ENCODE measurements around the gene PARVG.

PARVG gene

DNA sequence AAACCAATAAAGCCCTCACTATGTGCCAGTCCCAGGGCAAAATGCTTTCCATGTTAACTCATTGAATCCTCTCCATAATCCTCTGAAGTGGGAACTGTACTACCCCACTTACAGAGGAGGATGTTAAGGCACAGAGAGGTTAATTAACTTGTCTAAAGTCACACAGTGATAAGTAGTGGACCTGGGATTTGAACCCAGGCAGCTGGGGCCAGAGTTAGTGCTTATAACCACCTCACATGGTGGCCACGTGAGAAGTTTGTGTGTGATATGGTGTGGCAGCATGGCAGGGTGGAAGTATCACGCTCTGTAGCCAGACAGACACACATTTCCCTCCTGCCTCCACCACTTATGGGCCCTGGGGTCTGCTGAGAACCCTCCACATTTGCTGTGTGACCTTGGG lies 16.5 kb downstream of the PARVG start:
- no peak for DNase-seq

GRCh38 chr22:44199164-44199563 lies 18.4 kb downstream of the PARVG start:
- DNase-seq, result no peak

DNA sequence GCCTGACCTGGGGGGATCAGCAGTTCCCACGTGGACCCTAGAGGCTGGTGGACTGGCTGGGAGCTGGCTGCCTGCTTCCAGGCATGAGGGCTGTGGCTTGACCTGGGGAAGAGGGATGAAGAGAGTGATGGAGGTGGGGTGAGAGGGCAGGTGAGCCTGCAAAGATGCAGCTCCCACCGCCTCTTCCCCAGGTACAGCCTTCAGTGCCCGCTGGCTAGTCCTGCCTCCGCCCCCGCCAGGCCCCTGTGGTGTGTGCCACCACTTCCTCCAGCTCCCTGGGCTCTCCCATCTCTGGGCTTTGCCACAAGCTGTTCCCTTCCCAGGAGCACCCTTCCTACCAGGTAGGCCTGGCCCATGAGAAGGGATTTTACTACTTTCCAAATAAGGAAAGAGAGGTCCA lies 19.1 kb downstream of the PARVG start:
- DNase-seq, result no peak

GRCh38 chr22:44200451-44200850 lies 19.7 kb downstream of the PARVG start:
- no peak for DNase-seq

- no peak for DNase-seq
Observed at GRCh38 chr22:44200855-44201550, 20.3 kb downstream of the PARVG start.

DNA sequence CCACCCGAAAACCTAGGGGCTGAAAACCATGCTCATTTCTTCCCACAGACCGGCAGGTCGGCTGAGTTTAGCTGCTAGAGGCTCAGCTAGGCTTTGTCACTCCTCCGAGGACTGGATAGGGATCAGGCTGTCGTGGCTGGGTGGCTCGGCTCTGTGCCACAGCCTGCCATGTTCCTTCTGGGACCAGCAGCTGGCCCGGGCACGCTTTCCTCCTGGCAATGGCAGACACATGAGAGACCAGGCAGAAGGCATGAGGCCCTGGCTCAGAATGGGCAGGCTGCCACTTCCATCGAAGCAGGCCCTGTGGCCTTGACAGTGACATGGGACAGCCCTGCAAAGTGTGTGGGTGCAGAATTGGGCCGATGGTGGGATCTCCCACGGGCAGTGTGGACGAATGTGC lies 20.9 kb downstream of the PARVG start:
- no peak for DNase-seq

DNA sequence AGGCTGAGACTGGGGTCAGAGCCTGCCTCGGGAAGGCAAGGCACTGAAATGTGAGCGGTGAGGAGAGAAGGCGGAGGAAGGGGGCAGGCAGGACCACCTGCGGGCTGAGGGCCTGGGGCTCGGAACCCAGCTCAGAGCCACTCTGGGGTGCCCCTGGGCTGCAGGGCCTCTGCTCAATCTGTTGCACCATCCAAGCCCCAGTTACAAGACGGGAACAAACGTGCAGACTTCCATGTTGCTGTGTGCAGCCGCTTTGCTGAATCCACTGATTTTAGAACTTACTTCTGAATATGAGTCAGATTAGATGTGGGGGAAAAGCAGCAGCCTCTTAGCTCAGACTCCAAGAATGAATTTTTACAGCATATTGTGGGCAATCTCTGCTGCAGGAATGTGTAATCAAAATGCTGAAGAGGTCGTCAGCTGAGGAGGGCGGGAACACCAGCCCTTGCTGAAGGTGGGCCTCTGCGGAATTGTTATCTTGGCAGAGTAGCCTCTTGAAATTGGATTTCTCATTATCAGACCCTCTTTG lies 21.6 kb downstream of the PARVG start:
- no peak for DNase-seq

DNA sequence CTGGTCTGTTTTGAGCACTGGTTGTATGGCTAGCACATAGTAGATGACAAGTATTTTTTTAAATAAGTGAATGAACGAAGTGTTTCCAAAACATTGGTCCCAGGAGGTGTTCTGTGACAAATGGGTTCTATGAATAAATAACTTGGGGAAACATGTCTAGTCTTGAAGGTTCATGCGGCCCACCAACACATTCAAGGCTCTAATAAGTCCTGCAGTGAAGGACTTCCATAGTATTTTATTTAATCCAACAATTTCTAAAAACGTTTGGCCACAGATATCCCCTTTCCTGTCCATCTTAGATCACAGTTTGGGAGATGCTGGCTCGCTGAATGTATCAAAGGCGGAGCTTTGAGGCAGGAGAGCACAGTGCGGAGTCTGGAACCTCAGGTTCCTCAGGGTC lies 22.5 kb downstream of the PARVG start:
- DNase-seq, result no peak

DNA sequence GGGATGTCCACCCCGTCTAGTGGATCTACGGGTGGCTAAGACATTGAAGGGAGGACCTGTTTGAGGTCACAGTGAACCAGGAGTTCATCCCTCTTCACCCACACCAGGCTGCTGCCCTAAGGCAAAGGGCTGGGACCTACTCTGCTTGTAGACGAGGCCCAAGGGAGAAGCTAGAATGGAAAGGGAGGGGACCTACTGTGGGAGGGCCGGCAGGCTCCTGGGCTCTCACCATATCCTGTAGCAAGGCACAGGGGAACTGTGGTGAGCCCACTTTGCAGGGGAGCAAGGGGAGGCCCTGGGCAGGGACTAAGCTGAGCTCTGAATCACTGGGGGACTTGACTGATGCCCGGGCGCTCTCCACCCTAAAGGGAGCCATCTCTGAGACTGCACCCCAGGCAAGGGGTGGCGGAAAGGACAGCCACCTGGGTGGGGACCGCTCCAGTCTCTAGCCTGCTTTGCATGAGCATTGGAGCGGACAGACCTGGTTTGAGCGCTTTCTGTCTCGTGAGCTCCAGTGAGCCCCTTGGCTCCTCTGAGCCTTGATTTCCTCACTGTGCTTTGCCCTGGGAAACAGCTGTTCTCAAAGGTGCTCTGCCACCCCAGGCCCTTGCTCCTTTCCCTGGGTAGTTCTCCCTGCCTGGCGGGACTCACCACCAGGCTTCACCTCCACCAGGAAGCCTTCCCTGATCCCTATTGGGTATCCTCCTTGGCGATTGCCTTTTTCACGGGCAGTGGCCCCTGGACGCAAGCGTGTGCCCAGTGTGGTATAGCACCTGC lies 24.2 kb downstream of the PARVG start:
- DNase-seq, result no peak

DNA sequence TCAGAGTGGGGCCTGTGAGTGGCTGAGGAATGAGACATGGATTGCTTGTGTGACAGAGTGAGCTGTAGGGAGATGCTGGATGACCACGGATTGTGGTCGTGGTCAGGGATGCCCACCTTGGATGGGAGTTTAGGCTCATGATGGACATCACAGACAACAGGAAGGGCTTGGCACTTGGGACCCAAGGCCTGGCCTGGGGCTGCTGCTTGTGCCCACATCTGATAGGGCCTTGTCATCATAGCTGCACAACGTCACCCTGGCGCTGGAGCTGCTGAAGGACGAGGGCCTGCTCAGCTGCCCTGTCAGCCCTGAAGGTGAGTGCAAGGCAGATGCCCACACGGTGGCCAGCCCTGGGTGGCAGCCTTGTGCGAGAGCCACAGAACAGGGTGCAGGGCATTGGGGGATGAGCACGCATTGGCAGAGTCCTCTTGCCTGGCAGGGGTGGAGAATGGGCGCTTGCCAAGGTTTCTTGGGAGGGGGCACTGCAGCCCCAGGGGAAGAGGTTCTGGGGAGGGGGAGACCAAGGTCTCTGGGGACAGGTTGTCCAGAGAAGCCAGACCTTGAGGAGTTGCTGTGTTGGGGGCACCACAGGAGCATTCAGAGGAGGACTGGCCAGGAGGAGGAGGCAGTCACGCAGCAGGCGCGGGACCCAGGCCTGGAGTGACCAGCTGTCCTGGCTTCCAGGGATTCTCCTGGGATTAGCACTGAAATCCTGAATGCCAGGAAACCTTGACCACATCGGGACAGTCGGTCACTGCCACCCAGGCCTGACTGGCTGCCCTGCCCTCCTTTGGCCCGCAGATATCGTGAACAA lies 25.0 kb downstream of the PARVG start:
- no peak for DNase-seq

GRCh38 chr22:44206330-44206645 lies 25.6 kb downstream of the PARVG start:
- no peak for DNase-seq

DNA sequence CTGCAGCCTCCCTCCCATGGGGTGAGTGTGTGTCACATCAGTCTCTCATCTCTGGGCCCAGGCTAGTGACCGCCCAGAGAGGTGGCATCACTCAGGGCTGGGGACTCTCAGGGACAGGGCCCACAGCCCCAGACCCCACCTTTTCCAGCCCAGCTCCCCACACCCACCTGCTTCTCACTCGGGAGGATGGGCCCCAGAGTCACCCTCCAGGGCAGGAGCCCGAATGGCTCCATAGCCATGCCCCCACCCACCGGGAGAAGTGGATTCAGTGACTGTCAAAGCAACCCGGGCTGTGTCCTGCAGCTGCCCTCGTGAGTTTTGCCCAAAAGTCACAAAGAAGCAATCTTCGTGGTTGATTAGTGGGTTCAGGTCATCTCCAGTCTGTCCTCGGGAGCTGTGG lies 26.0 kb downstream of the PARVG start:
- no peak for DNase-seq

- DNase-seq, result no peak
Observed at GRCh38 chr22:44207173-44207980, 26.7 kb downstream of the PARVG start.

- DNase-seq, result no peak
Observed at GRCh38 chr22:44207981-44208317, 27.2 kb downstream of the PARVG start.

- no peak for DNase-seq
Observed at GRCh38 chr22:44209343-44209742, 28.6 kb downstream of the PARVG start.

DNA sequence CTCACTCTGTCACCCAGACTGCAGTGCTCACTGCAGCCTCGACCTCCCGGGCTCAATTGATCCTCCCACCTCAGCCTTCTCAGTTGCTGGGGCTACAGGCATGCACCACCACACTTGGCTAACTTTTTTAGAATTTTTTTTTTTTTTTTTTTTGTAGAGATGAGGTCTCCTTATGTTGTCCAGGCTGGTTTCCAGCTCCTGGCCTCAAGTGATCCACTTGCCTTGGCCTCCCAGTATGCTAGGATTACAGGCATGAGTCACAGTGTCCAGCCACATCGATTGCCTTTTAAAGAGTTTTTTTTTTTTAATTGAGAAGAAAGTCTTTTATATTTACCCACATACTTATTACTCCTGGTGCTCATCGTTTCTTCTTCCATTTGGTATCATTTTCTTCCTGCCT lies 30.0 kb downstream of the PARVG start:
- no peak for DNase-seq

- DNase-seq, result no peak
Observed at GRCh38 chr22:44211256-44211945, 30.7 kb downstream of the PARVG start.

GRCh38 chr22:44211946-44212930 lies 31.5 kb downstream of the PARVG start:
- no peak for DNase-seq

DNA sequence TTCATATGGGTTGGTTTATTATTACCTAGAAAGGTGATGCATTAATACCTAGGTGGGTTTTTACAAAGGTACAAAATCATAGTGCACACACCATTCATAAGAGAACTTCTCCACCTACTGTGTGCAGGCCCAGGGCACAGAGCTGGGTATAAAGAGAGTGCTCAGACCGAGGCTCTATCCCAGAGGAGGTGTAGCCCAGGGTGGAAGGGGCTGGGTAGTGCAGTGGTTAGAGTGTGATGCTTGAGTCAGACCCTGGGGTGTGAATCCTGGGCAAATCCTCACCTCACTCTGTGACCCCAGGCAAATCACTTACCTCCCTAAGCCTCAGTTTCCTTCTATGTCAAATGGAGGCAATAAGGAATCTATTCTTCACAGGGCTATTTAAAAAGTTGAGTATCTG lies 32.2 kb downstream of the PARVG start:
- no peak for DNase-seq

- no peak for DNase-seq
Observed at GRCh38 chr22:44213489-44214043, 32.8 kb downstream of the PARVG start.

GRCh38 chr22:44214187-44214586 lies 33.5 kb downstream of the PARVG start:
- no peak for DNase-seq

Data from inflammatory macrophage treated with lipopolysaccharide for 4 hours (primary cell).